A673 (cell line): ENCODE data around the gene TSHZ2. TPM values are rescaled to one million over a fixed set of nuclear protein-coding genes. Genes with fewer than 3 reads are reported as not detected.
A peak's percentile ranks its signal among the peaks of the same experiment; 100 is the strongest.

Source experiments
- BruUV-seq: library from RNA; stranded (reverse); fragments of 400-500 nt; replicated peaks from 2 replicates; lab custom pipeline; 2021; lab: Mats Ljungman, UMichigan
- CTCF ChIA-PET: fragments of 300-600 bp; sonication (Branson Sonifier 250); formaldehyde crosslinking; loops from one replicate; lab custom pipeline; 2022; ENCODE audit warnings: antibody characterized with exemption; lab: Charles Lee
- POLR2A ChIA-PET: fragments of 300-600 bp; sonication (Branson Sonifier 250); formaldehyde crosslinking; loops from one replicate; lab custom pipeline; 2022; ENCODE audit warnings: antibody characterized with exemption; ENCODE audit not compliant: low non-redundant PET; lab: Charles Lee
- DNase-seq: peaks from one replicate; pipeline ENCODE4 v3.0.0-alpha.2; 2015; ENCODE audit warnings: low spot score
- H3K27ac ChIP-seq: fragments of 200-600 bp; sonication (generic); 2 replicates; pipeline ENCODE4 v1.5.1; 2016; ENCODE audit warnings: mixed run types, low read depth, mild to moderate bottlenecking, mixed read lengths, antibody characterized with exemption, low read length; ENCODE audit not compliant: poor library complexity, severe bottlenecking
- H3K27me3 ChIP-seq: fragments of 200-600 bp; sonication (generic); replicated peaks from 2 replicates; pipeline ENCODE4 v1.6.1; 2017; ENCODE audit warnings: mixed run types, low read depth, mild to moderate bottlenecking, mixed read lengths, antibody characterized with exemption, low read length; ENCODE audit not compliant: insufficient read depth, poor library complexity
- H3K36me3 ChIP-seq: fragments of 200-600 bp; sonication (generic); 2 replicates; pipeline ENCODE4 v1.6.1; 2016; ENCODE audit warnings: mixed run types, mild to moderate bottlenecking, mixed read lengths, antibody characterized with exemption, low read length; ENCODE audit not compliant: insufficient read depth, poor library complexity, severe bottlenecking
- H3K4me1 ChIP-seq: fragments of 200-600 bp; sonication (generic); 2 replicates; pipeline ENCODE4 v1.6.1; 2017; ENCODE audit warnings: mixed run types, mild to moderate bottlenecking, mixed read lengths, antibody characterized with exemption, low read length; ENCODE audit not compliant: insufficient read depth, poor library complexity, severe bottlenecking
- H3K4me3 ChIP-seq: fragments of 200-600 bp; sonication (generic); 2 replicates; pipeline ENCODE4 v1.5.1; 2016; ENCODE audit warnings: low read depth, mixed run types, mild to moderate bottlenecking, mixed read lengths, low read length; ENCODE audit not compliant: poor library complexity, severe bottlenecking
- H3K9me3 ChIP-seq: fragments of 200-600 bp; sonication (generic); 2 replicates; pipeline ENCODE4 v1.6.1; 2016; ENCODE audit warnings: mixed run types, low read depth, mild to moderate bottlenecking, mixed read lengths, antibody characterized with exemption, low read length; ENCODE audit not compliant: poor library complexity, severe bottlenecking
- CTCF ChIP-seq: fragments of 300-800, 200-600 bp; sonication (generic); conservative IDR thresholded peaks from 2 replicates; pipeline ENCODE4 v1.5.1; 2017; ENCODE audit warnings: low read depth, mild to moderate bottlenecking, antibody characterized with exemption, low read length, moderate library complexity, mixed read lengths
- EZH2 ChIP-seq: fragments of 200-600 bp; sonication (generic); IDR thresholded peaks from 2 replicates; pipeline ENCODE4 v1.6.1; 2017; ENCODE audit warnings: borderline replicate concordance, low read depth, mild to moderate bottlenecking, mixed read lengths, antibody characterized with exemption, low read length; ENCODE audit not compliant: poor library complexity, severe bottlenecking
- intact Hi-C: fragments of 100-400 bp; cut with micrococcal nuclease; formaldehyde crosslinking; loops from one replicate; pipeline ENCODE4 v1.10.0; 2022; ENCODE audit not compliant: unreplicated experiment
- total RNA-seq: library from RNA; stranded (reverse); gene quantifications from 2 replicates; pipeline ENCODE4 v1.2.3, GENCODE V29; 2021

Gene TSHZ2
- total RNA-seq, 1 experiment from 2014 or later, result 4.1 TPM

- intact Hi-C loops, result no loop called here
- Histone ChIP-seq H3K36me3 (no peaks in the 10 kb centered on the region), H3K27ac (no peak overlapping the region), H3K4me3 (no peak overlapping the region), H3K4me1 (peaks cover 47% of the 10 kb centered on the region), H3K27me3 (no peaks in the 10 kb centered on the region), H3K9me3 (no peaks in the 10 kb centered on the region)
- ChIA-PET CTCF (no interaction called here), POLR2A (interaction anchor here (0.6 kb wide), 1 partner anchor 69 kb away, joined by 10 read pairs; no protein-coding TSS in a partner anchor)
- no peak for DNase-seq
- BruUV-seq, result no TSS peak
- TF ChIP-seq CTCF (no peak), EZH2 (no peak)
Measured at GRCh38 chr20:53491462-53491861, 519.3 kb downstream of the TSHZ2 start.

DNA sequence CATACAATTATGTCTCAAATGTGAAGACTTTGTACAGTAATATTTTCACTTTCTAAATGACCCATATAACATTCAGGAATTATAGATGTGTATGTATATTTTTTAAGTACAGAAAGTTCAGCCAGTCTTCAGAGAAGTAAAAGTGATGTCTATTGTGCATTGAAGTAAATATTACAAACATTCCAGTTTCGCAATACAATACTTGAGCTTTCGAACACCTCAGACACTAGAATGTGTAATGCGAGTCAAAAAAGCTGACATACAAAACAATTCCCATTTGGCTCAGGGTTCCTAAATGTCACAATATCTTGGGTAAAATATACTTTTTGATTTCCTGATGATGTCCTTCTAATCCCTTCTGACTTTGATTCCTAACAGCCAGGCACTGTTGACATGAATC lies 520.1 kb downstream of the TSHZ2 start:
- H3K27me3 ChIP-seq, result no peaks in the 10 kb centered on the region
- POLR2A ChIA-PET, result no interaction called here
- intact Hi-C loops, result no loop called here
- H3K4me1 ChIP-seq, result peaks cover 47% of the 10 kb centered on the region
- no peak for DNase-seq
- H3K27ac ChIP-seq, result no peak overlapping the region
- BruUV-seq, result no TSS peak
- no peaks in the 10 kb centered on the region for H3K9me3 ChIP-seq
- TF ChIP-seq EZH2 (no peak), CTCF (no peak)
- H3K36me3 ChIP-seq, result no peaks in the 10 kb centered on the region
- CTCF ChIA-PET, result interaction anchor here (0.6 kb wide), 1 partner anchor 510 kb away, joined by 3 read pairs; no protein-coding TSS in a partner anchor
- H3K4me3 ChIP-seq, result no peak overlapping the region

GRCh38 chr20:53493311-53493857 lies 521.2 kb downstream of the TSHZ2 start:
- peak; percentile 59 for DNase-seq
- ChIA-PET POLR2A (no interaction called here), CTCF (interaction anchor here (0.7 to 0.9 kb wide), 2 partner anchors 55 to 538 kb away, joined by 3 read pairs; no protein-coding TSS in a partner anchor)
- TF ChIP-seq CTCF (peak; percentile 56), EZH2 (no peak)
- Histone ChIP-seq H3K27me3 (no peaks in the 10 kb centered on the region), H3K36me3 (no peaks in the 10 kb centered on the region), H3K4me1 (peaks cover 47% of the 10 kb centered on the region), H3K27ac (no peak overlapping the region), H3K9me3 (no peaks in the 10 kb centered on the region), H3K4me3 (no peak overlapping the region)
- intact Hi-C loops, result no loop called here
- no TSS peak for BruUV-seq
